ENCODE measurements around the gene LILRA6.

LILRA6 gene

GRCh38 chr19:54189145-54189734, 53.4 kb downstream of the LILRA6 start, which contains the start of gene MBOAT7:
MBOAT7 (minus strand) TSS chr19:54189580; CDS start chr19:54188508, 1,072 bp downstream.
- no peak for DNase-seq (ENCODE audit: low read depth in 4 of 4, low spot score in 1 of 4)

GRCh38 chr19:54188215-54188871, 54.2 kb downstream of the LILRA6 start:
- DNase-seq (ENCODE audit: low read depth in 4 of 4, low spot score in 1 of 4) = peak in 1 of 4 experiments; percentile 47

- no peak for DNase-seq (ENCODE audit: low read depth in 4 of 4, low spot score in 1 of 4)
Measured at GRCh38 chr19:54186934-54187381, 55.6 kb downstream of the LILRA6 start.
